DMS114 treated with DMSO at 0.1 percent for 48 hours (cell line): Measurements from ENCODE around the gene ALDH1L2.

Experiments
- DNase-seq: peaks from one replicate; lab custom pipeline; 2025; ENCODE audit not compliant: unreplicated experiment; lab: John Stamatoyannopoulos, UW

Gene ALDH1L2

GRCh38 chr12:105033851-105034250, 50.4 kb downstream of the ALDH1L2 start:
- DNase-seq = no peak

- DNase-seq = no peak
Observed at GRCh38 chr12:105032703-105033357, 51.4 kb downstream of the ALDH1L2 start.

GRCh38 chr12:105030820-105031807, 53.1 kb downstream of the ALDH1L2 start:
- no peak for DNase-seq

- DNase-seq = no peak
Observed at GRCh38 chr12:105026411-105026810, 57.8 kb downstream of the ALDH1L2 start.

- DNase-seq = no peak
Observed at GRCh38 chr12:105025890-105026289, 58.4 kb downstream of the ALDH1L2 start.

- DNase-seq = no peak
Observed at GRCh38 chr12:105024928-105025327, 59.3 kb downstream of the ALDH1L2 start.

- no peak for DNase-seq
Observed at GRCh38 chr12:105020241-105020962, 63.9 kb downstream of the ALDH1L2 start.

- no peak for DNase-seq
Observed at GRCh38 chr12:105018776-105019175, 65.5 kb downstream of the ALDH1L2 start.

GRCh38 chr12:105018012-105018411, 66.2 kb downstream of the ALDH1L2 start:
- DNase-seq = no peak

- no peak for DNase-seq
Observed at GRCh38 chr12:105015543-105015942, 68.7 kb downstream of the ALDH1L2 start.

GRCh38 chr12:105014603-105015002, 69.7 kb downstream of the ALDH1L2 start:
- DNase-seq = no peak

- DNase-seq = no peak
Observed at GRCh38 chr12:105013892-105014291, 70.4 kb downstream of the ALDH1L2 start.

- DNase-seq = no peak
Observed at GRCh38 chr12:105001476-105001875, 82.8 kb downstream of the ALDH1L2 start.

GRCh38 chr12:104999347-104999685, 84.9 kb downstream of the ALDH1L2 start:
- no peak for DNase-seq

- no peak for DNase-seq
Observed at GRCh38 chr12:104998423-104999346, 85.6 kb downstream of the ALDH1L2 start.

- no peak for DNase-seq
Observed at GRCh38 chr12:104997541-104997940, 86.7 kb downstream of the ALDH1L2 start.

GRCh38 chr12:104994336-104994735, 89.9 kb downstream of the ALDH1L2 start:
- DNase-seq = no peak

- DNase-seq = no peak
Observed at GRCh38 chr12:104991565-104992128, 92.6 kb downstream of the ALDH1L2 start.

GRCh38 chr12:104990950-104991349, 93.3 kb downstream of the ALDH1L2 start:
- DNase-seq = no peak
